ENCODE results near the gene FKBP4.

DNA sequence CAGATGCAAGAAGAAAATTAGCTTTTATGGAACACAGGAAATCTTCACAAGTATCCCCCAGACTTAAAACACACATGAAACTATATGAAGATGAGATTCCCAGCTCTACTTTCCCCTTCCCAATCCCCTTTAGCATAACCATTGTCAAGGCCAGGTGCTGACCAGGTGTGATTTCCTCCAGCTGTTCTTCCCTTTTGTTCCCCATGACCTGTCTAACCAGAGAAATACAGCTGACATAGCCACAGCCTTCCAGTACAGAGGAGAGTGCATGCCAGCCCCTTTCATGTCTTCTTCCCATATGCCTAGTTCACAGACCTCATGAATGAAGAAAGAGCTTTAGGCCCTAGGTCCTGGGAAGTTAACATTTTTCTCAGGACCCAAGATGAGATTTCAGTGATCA lies 43.5 kb upstream of the FKBP4 start:
- TF ChIP-seq, protein P1, sequence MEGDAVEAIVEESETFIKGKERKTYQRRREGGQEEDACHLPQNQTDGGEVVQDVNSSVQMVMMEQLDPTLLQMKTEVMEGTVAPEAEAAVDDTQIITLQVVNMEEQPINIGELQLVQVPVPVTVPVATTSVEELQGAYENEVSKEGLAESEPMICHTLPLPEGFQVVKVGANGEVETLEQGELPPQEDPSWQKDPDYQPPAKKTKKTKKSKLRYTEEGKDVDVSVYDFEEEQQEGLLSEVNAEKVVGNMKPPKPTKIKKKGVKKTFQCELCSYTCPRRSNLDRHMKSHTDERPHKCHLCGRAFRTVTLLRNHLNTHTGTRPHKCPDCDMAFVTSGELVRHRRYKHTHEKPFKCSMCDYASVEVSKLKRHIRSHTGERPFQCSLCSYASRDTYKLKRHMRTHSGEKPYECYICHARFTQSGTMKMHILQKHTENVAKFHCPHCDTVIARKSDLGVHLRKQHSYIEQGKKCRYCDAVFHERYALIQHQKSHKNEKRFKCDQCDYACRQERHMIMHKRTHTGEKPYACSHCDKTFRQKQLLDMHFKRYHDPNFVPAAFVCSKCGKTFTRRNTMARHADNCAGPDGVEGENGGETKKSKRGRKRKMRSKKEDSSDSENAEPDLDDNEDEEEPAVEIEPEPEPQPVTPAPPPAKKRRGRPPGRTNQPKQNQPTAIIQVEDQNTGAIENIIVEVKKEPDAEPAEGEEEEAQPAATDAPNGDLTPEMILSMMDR (IDR thresholded peaks at IDR 0.05): no peak
- no peak for TF ChIP-seq POLR2A (IDR thresholded peaks at IDR 0.05)

Data from adrenal gland (tissue), 5 donors.